ENCODE measurements around the gene ANGPT4.

- TF ChIP-seq POLR2A (IDR thresholded peaks at IDR 0.05; ENCODE audit: low read depth, low read length), result no peak
- TF ChIP-seq POLR2AphosphoS5 (IDR thresholded peaks at IDR 0.05; ENCODE audit: low read depth, low read length), result no peak
- TF ChIP-seq TAF1 (IDR thresholded peaks at IDR 0.05; ENCODE audit: low read depth, low read length), result no peak
- TF ChIP-seq POU2F2 (IDR thresholded peaks at IDR 0.05; ENCODE audit: low read depth, low read length), result no peak
- no peak for TF ChIP-seq SPI1 (IDR thresholded peaks at IDR 0.05; ENCODE audit: low read depth, low read length)
Observed at GRCh38 chr20:945841-946240, 29.7 kb upstream of the ANGPT4 start.
